Measurements from ENCODE around the gene MAP3K2. TPM values are rescaled to one million over a fixed set of nuclear protein-coding genes. Genes with fewer than 3 reads are reported as not detected.

MAP3K2 gene
- total RNA-seq, 1 donor from 2014 or later: 62.2 TPM

DNA sequence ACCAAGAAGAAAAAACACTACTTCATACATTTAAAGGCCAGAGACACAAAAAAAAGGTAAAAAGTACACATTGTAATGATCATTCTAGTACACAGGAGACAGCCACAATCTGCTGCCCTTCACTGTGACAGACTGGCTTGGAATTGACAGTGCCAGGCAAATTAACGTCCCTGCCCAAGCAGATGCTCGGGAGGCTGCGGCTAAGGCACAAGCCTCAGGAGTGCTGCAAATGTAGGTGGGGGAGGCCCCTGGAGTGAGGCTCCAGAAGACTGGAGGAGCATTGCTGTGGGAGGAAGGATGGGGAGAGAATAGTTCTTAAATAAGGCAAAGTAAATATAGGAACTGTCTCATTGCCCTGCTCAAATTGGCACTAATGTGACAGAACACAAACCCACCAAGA lies 112.4 kb downstream of the MAP3K2 start:
- DNase-seq (ENCODE audit: low read depth): no peak
- Histone ChIP-seq H3K36me3 (ENCODE audit: insufficient read depth, low read length) (peaks cover 47% of the 10 kb centered on the region), H3K4me1 (ENCODE audit: insufficient read depth, low read length) (no peaks in the 10 kb centered on the region), H3K79me2 (ENCODE audit: insufficient read depth, low read length) (peaks cover 18% of the 10 kb centered on the region), H4K20me1 (ENCODE audit: insufficient read depth, low read length) (peaks cover 23% of the 10 kb centered on the region), H3K9ac (ENCODE audit: low read length) (no peak overlapping the region), H3K4me2 (ENCODE audit: low read length) (no peak overlapping the region), H3K9me3 (ENCODE audit: insufficient read depth, low read depth, low read length) (no peaks in the 10 kb centered on the region), H2AFZ (ENCODE audit: low read depth, low read length) (no peak overlapping the region), H3K27me3 (ENCODE audit: insufficient read depth, low read length) (no peaks in the 10 kb centered on the region), H3K4me3 (ENCODE audit: insufficient read depth, low read depth, low read length) (no peak overlapping the region), H3K27ac (ENCODE audit: low read depth, low read length) (no peak overlapping the region)
- Mint-ChIP-seq H3K4me1 (ENCODE audit: low read depth, unreplicated experiment) (no peaks in the 10 kb centered on the region), H3K27me3 (ENCODE audit: low read depth, unreplicated experiment) (no peaks in the 10 kb centered on the region), H3K27ac (ENCODE audit: unreplicated experiment) (no peak overlapping the region), H3K36me3 (ENCODE audit: low read depth, unreplicated experiment) (peaks cover 32% of the 10 kb centered on the region), H3K4me3 (ENCODE audit: unreplicated experiment) (no peak overlapping the region), H3K9me3 (ENCODE audit: unreplicated experiment) (peaks cover 3% of the 10 kb centered on the region)
- TF ChIP-seq, protein P1, sequence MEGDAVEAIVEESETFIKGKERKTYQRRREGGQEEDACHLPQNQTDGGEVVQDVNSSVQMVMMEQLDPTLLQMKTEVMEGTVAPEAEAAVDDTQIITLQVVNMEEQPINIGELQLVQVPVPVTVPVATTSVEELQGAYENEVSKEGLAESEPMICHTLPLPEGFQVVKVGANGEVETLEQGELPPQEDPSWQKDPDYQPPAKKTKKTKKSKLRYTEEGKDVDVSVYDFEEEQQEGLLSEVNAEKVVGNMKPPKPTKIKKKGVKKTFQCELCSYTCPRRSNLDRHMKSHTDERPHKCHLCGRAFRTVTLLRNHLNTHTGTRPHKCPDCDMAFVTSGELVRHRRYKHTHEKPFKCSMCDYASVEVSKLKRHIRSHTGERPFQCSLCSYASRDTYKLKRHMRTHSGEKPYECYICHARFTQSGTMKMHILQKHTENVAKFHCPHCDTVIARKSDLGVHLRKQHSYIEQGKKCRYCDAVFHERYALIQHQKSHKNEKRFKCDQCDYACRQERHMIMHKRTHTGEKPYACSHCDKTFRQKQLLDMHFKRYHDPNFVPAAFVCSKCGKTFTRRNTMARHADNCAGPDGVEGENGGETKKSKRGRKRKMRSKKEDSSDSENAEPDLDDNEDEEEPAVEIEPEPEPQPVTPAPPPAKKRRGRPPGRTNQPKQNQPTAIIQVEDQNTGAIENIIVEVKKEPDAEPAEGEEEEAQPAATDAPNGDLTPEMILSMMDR (IDR thresholded peaks at IDR 0.05; ENCODE audit: insufficient read depth, low read depth, low read length): no peak
- no peak for TF ChIP-seq EZH2 (IDR thresholded peaks at IDR 0.05; ENCODE audit: insufficient read depth, low read length)
- FAIRE-seq: no peak

DNA sequence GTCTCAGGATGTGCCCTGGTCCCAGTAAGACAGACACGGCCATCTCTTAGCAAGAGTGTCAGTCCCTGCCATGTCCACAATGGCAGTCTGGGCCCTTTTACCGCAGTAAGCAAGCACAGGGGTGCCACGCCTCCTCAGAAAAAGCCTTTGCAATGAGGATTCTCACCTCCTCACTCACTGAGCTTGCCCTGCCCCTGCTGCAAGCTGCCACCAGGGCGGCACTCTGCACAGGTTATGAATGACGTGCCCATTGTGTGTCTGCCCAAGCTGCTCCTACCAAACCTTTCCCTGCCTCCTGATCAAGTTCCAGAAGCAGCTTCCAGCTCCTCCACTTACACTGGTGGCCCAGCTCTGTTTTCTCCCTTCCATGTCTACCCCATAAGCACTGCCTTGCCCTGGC lies 117.1 kb downstream of the MAP3K2 start:
- H3K79me2 ChIP-seq (ENCODE audit: insufficient read depth, low read length): peaks cover 2% of the 10 kb centered on the region
- Mint-ChIP-seq H3K9me3 (ENCODE audit: unreplicated experiment) (peaks cover 3% of the 10 kb centered on the region), H3K4me3 (ENCODE audit: unreplicated experiment) (no peak overlapping the region), H3K27ac (ENCODE audit: unreplicated experiment) (no peak overlapping the region), H3K4me1 (ENCODE audit: low read depth, unreplicated experiment) (no peaks in the 10 kb centered on the region), H3K27me3 (ENCODE audit: low read depth, unreplicated experiment) (no peaks in the 10 kb centered on the region), H3K36me3 (ENCODE audit: low read depth, unreplicated experiment) (peaks cover 42% of the 10 kb centered on the region)
- H3K9me3 ChIP-seq (ENCODE audit: insufficient read depth, low read depth, low read length): no peaks in the 10 kb centered on the region
- no peak overlapping the region for H3K27ac ChIP-seq (ENCODE audit: low read depth, low read length)
- no peak overlapping the region for H3K4me2 ChIP-seq (ENCODE audit: low read length)
- H3K4me3 ChIP-seq (ENCODE audit: insufficient read depth, low read depth, low read length): no peak overlapping the region
- no peak for TF ChIP-seq EZH2 (IDR thresholded peaks at IDR 0.05; ENCODE audit: insufficient read depth, low read length)
- TF ChIP-seq, protein P1 (IDR thresholded peaks at IDR 0.05; ENCODE audit: insufficient read depth, low read depth, low read length): no peak
- H3K4me1 ChIP-seq (ENCODE audit: insufficient read depth, low read length): no peaks in the 10 kb centered on the region
- no peak overlapping the region for H2AFZ ChIP-seq (ENCODE audit: low read depth, low read length)
- H3K27me3 ChIP-seq (ENCODE audit: insufficient read depth, low read length): no peaks in the 10 kb centered on the region
- FAIRE-seq (no peak), DNase-seq (ENCODE audit: low read depth) (no peak)
- H4K20me1 ChIP-seq (ENCODE audit: insufficient read depth, low read length): peaks cover 16% of the 10 kb centered on the region
- H3K36me3 ChIP-seq (ENCODE audit: insufficient read depth, low read length): peaks cover 47% of the 10 kb centered on the region
- no peak overlapping the region for H3K9ac ChIP-seq (ENCODE audit: low read length)

DNA sequence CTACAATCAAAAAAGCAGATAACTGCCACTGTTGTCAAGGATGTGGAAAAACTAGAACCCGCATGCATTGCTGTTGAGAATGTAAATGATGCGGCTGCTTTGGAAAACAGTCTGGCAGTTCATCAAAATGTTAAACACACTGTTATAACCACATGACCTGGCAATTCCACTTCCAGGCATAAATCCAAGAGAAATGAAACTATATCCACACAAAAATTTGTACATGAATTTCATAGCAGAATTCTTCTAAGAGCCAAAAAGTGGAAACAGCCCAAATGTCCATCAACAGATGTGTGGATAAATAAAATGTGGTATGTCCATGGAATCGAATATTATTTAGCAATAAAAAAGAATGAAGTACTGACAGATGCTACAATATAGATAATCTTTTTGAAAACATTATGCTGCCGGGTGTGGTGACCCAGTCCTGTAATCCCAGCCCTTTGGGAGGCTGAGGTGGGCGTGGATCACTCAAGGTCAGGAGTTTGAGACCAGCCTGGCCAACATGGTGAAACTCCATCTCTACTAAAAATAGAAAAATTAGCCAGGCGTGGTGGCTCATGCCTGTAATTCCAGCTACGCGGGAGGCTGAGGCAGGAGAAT lies 125.9 kb downstream of the MAP3K2 start:
- FAIRE-seq: peak; percentile 41
- peaks cover 46% of the 10 kb centered on the region for H3K36me3 ChIP-seq (ENCODE audit: insufficient read depth, low read length)
- no peaks in the 10 kb centered on the region for H3K27me3 ChIP-seq (ENCODE audit: insufficient read depth, low read length)
- no peak overlapping the region for H3K4me2 ChIP-seq (ENCODE audit: low read length)
- H3K4me3 ChIP-seq (ENCODE audit: insufficient read depth, low read depth, low read length): no peak overlapping the region
- no peak overlapping the region for H3K9ac ChIP-seq (ENCODE audit: low read length)
- H3K36me3 Mint-ChIP-seq (ENCODE audit: low read depth, unreplicated experiment): peaks cover 29% of the 10 kb centered on the region
- no peak overlapping the region for H3K27ac ChIP-seq (ENCODE audit: low read depth, low read length)
- H3K9me3 Mint-ChIP-seq (ENCODE audit: unreplicated experiment): peaks cover 3% of the 10 kb centered on the region
- H3K79me2 ChIP-seq (ENCODE audit: insufficient read depth, low read length): no peaks in the 10 kb centered on the region
- H4K20me1 ChIP-seq (ENCODE audit: insufficient read depth, low read length): peaks cover 6% of the 10 kb centered on the region
- peak; percentile 18 for DNase-seq (ENCODE audit: low read depth)
- H3K27ac Mint-ChIP-seq (ENCODE audit: unreplicated experiment): no peak overlapping the region
- H3K4me1 ChIP-seq (ENCODE audit: insufficient read depth, low read length): no peaks in the 10 kb centered on the region
- H3K4me1 Mint-ChIP-seq (ENCODE audit: low read depth, unreplicated experiment): no peaks in the 10 kb centered on the region
- no peak overlapping the region for H3K4me3 Mint-ChIP-seq (ENCODE audit: unreplicated experiment)
- no peaks in the 10 kb centered on the region for H3K9me3 ChIP-seq (ENCODE audit: insufficient read depth, low read depth, low read length)
- TF ChIP-seq, protein P1 (IDR thresholded peaks at IDR 0.05; ENCODE audit: insufficient read depth, low read depth, low read length): no peak
- TF ChIP-seq EZH2 (IDR thresholded peaks at IDR 0.05; ENCODE audit: insufficient read depth, low read length): no peak
- H2AFZ ChIP-seq (ENCODE audit: low read depth, low read length): no peak overlapping the region
- H3K27me3 Mint-ChIP-seq (ENCODE audit: low read depth, unreplicated experiment): no peaks in the 10 kb centered on the region
